Activated gamma-delta T cell (primary cell): ENCODE data around the gene SPZ1.
"Not testable (repeated sequence)": the region's sequence is repeated elsewhere in the genome, so short reads cannot be mapped to it uniquely, and the experiment has no call there.

Experiments
- DNase-seq: peaks from one replicate; lab custom pipeline; 2025; lab: John Stamatoyannopoulos, UW

SPZ1 gene

GRCh38 chr5:80339116-80339515 lies 19.3 kb downstream of the SPZ1 start:
- DNase-seq: no peak

DNA sequence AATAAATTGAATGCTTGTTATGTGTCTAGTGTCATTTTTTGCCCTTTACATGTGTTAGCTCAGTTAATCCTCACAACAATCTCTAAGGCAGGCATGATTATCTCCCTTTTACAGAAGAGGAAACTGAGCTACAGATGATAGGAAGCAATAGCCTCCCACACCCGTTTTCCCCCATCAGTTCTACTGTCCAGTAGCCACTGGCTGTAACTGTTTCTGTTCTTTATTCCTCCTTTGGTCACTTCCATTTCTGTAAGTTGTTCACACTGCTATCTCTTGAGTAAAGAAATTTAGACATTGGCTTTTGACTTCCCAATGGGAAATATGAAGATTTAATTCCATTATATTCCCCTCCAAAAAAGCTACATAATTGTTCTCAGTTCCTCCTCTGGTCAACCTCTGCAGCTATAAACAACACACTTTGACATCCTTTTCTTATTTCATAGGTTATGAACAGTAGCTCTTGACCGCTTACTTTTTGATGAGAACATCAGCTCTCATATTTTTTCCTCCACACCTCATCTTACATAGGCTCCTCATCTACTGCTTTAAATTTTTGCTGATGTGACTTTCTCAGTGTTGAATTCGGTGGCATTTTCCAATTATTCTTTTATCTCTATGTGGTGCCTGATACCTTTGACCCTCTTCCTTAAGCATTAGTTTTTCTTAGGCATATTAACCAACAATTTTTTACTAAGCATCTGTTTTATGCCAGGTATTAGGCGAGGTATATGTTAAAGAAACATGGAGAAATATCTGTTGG lies 21.4 kb downstream of the SPZ1 start:
- DNase-seq: no peak

GRCh38 chr5:80343067-80343466 lies 23.3 kb downstream of the SPZ1 start:
- DNase-seq: no peak

DNA sequence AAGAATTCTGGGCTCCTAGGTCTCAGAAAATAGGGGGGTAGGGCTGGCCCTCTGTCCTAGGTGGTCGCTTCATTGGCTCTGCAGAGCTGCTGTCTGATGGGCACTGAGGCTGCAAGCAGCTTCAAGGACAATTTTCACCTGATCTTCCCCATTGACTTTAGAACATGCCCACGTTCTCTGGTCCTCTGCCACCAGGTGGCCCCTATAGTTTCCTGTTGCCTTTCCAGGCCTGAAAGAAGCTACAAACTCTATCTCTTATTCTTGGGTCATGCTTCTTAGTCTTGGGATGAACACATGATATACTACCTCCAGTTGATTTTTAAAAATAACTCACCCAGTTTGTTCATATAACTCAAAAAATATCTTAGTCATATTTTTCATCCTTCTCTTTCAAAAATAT lies 26.3 kb downstream of the SPZ1 start:
- no peak for DNase-seq

- DNase-seq: no peak
Observed at GRCh38 chr5:80348171-80348570, 28.4 kb downstream of the SPZ1 start.

DNA sequence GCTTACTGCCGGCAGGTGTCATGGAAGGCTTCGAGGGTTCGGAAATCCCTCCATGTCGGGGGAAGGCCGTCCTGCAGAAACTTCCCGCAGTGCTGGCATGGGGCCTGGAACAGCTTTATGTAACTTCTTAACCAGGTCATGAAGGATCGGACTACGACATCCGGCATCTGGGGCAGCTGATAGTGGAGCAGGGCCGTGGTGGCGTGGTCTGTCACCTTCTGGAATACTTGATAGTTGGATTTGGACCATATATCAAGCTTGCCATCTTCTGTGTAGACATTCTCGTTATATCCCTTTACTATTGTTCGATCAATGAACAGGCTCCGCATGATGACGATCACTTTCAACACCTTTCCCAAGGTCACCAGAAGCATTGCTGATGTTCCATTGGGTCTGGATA lies 31.2 kb downstream of the SPZ1 start:
- not testable (repeated sequence) for DNase-seq

- DNase-seq: no peak
Observed at GRCh38 chr5:80355686-80356085, 35.9 kb downstream of the SPZ1 start.

DNA sequence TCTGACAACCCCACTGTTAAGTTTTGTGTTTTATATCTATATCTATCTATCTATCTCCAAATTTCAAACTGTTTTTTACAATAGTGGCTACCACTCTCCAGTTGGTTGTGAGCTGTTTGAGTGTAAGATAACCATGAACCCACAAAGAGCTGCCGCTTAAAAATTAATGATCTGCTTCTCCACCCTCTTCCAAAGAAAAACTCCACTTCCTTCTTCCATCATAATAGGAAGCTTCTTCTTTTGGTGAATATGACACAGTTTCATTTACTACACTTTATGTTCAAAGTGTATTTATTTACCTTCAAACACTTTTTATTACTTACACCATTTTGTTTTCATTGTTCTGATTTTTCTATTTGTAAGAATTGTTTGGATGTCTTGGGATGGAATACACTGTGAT lies 37.9 kb downstream of the SPZ1 start:
- DNase-seq: no peak

GRCh38 chr5:80360914-80361444 lies 41.2 kb downstream of the SPZ1 start:
- no peak for DNase-seq

- DNase-seq: no peak
Observed at GRCh38 chr5:80364892-80365291, 45.1 kb downstream of the SPZ1 start.

GRCh38 chr5:80368661-80369480 lies 49.1 kb downstream of the SPZ1 start:
- no peak for DNase-seq

DNA sequence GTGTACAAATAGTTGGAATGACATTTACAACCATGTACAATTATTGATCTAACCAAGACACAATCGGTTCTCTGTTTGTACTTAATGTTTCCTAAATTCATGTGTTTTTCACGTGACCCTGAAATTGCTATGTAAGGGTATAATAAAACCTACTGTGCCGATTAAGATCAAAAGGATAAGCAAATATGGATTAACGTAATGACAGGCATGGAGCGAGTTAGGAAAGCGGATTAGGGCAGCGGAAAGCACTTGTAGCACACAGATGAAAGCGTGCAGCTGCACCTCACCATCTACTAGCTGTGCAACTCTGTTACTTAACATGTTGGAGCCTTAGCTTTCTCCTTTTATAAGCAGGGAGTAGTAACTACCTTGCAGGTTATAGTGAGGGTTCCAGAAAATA lies 49.7 kb downstream of the SPZ1 start:
- no peak for DNase-seq

- no peak for DNase-seq
Observed at GRCh38 chr5:80370390-80370789, 50.6 kb downstream of the SPZ1 start.
